HuH-7 (cell line): ENCODE results near the gene TSC22D1.
"Not testable (repeated sequence)": the region's sequence is repeated elsewhere in the genome, so short reads cannot be mapped to it uniquely, and the experiment has no call there.

Experiments
- DNase-seq: peaks from one replicate; pipeline ENCODE4 v3.0.0; 2011; ENCODE audit warnings: low spot score

The TSC22D1 gene

DNA sequence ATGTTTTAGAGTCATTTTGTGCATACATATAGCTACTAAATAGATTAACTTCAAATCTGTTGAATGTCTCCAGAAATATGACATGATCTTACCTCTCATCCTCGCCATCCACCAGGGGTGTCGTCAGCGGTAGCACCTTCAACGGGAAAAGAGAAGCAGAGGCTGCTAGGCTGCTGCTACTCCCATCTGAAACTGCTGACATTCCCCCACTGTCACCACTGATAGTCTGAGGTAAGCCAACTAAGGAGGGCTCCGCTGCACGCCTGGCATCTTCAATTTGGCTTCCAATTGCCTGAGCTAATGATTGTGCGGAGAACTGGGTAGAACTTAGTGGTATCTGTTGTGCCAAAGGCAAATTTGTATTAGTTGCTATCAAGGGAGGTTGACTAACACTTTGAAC, 3.1 kb downstream of the TSC22D1 start:
- no peak for DNase-seq

DNA sequence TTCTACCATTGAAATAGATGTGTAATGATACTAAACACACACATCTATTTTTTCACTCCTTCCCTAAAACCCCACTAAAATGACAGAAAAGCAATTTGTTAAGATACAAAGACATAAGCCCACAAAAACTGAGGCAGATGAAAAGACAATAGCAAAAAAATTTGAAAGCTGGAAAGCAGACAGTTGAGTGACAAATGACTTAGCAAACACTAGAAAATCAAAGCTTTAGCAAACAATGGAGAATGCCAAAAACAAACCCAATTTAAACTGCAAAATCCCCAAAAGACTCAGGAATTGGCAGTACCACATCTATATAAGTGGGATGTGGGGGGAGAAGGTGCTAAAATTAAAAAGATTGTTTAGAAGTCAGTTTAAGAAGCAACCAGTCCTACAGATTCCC, 9.5 kb downstream of the TSC22D1 start:
- no peak for DNase-seq

GRCh38 chr13:44565881-44566280, 10.2 kb downstream of the TSC22D1 start:
- no peak for DNase-seq

- no peak for DNase-seq
Measured at GRCh38 chr13:44564936-44565335, 11.2 kb downstream of the TSC22D1 start.

DNA sequence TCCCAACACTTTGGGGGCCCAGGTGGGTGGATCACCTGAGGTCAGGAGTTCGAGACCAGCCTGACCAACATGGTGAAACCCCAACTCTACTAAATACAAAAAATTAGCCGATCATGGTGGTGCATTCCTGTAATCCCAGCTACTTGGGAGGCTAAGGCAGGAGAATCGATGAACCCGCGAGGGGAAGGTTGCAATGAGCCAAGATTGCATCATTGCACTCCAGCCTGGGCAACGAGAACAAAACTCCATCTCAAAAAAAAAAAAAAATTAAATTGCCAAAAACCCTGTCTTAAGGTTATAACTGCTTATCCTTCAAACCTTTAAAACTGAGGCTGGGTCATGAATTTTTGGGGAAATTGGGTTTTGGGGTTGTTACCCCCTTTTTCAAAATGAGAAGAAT, 13.3 kb downstream of the TSC22D1 start:
- not testable (repeated sequence) for DNase-seq

- no peak for DNase-seq
Measured at GRCh38 chr13:44561351-44561750, 14.8 kb downstream of the TSC22D1 start.

DNA sequence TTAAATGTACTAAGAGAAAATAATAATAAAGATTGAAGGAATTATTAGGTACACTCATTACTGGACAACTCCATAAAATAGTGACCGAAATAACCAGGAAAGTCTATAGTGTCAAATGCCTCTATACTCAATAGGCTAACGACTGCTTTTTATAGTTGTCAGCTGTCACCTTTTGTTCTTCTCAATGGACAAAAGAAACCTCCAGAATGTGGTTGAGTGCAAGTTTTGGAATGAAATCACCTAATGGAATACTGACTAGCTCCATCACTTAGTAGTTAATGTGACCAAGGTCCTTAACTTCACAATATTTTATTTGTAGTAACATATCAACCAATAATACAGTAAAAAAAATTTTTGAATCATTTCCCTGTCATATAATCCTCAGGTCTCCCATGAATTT, 18.1 kb downstream of the TSC22D1 start:
- DNase-seq: no peak

GRCh38 chr13:44555207-44555606, 20.9 kb downstream of the TSC22D1 start:
- DNase-seq: no peak

- DNase-seq: no peak
Measured at GRCh38 chr13:44549476-44549875, 26.7 kb downstream of the TSC22D1 start.

GRCh38 chr13:44546164-44546563, 30.0 kb downstream of the TSC22D1 start:
- DNase-seq: no peak

DNA sequence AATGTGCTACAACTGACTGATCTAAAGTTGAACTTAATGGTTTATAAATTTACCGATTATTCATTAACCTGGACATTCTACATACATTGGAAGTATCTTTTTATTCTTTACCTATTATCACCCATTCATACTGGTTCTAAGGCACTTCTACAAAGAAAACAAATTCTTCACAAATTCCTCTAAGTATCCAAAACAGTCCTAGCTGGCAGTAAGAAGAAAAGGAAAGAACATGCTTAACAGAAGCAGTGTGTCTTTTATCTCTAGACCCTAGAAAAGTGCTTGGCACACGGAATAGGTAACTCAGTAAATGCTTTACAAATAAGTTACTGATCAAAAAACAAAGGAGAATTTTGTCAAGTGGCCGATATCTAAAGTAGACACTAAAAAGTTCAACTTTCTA, 32.8 kb downstream of the TSC22D1 start:
- no peak for DNase-seq

DNA sequence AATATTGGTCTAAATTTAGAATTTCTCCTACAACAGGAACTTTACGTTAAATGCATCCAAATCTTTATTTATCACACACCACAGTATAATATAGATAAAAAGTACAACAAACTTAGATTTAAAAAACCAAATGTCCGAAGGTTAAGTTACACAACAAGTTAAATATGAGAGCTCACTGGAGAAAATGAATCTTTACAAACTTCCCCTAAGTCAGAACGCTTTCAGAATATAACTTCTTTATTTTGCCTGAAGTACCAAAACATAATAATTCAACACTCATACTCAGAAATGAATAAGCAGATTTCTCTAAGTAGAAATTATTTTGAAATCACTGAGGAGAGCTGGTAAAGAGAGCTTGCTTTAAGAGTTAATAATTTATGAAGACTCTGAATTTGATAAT, 33.8 kb downstream of the TSC22D1 start:
- DNase-seq: no peak

DNA sequence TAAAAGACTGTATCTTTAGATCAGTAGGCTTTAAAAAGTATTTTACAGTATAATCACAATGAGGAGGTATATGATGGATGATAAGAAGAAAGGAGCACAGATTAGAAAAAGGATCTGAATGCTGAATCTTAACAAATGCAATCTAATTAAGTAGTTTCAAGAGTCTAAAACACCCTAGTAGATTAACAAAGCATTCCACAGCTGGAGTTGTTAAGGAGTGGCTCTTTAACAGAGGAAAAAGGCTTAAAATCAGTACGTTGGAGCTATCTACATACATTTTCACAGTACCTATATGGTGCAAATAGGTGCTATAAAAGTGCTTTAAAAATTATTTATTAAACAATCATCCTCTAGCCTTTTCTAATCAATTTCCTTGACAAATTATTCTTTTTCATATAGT, 34.5 kb downstream of the TSC22D1 start:
- no peak for DNase-seq

GRCh38 chr13:44540761-44541434, 35.2 kb downstream of the TSC22D1 start:
- no peak for DNase-seq

DNA sequence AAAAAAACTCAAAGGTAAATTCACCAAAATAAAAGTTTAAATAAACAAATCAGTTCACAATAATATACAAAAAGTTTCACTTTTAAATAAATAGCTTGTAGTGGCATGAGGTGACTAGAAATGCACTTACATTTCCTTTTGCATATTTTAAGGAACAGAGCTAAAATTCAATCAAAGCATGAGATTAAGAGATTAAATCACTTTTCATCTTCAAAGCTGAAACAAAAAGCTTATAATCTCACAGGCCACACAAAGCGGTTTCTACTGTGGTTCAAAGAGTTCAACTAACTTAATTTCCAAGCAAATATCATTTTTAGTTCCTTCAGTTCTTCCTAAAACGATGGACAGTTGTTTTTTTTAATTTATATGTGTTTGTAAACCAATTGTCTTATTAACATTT, 38.9 kb downstream of the TSC22D1 start:
- DNase-seq: no peak

DNA sequence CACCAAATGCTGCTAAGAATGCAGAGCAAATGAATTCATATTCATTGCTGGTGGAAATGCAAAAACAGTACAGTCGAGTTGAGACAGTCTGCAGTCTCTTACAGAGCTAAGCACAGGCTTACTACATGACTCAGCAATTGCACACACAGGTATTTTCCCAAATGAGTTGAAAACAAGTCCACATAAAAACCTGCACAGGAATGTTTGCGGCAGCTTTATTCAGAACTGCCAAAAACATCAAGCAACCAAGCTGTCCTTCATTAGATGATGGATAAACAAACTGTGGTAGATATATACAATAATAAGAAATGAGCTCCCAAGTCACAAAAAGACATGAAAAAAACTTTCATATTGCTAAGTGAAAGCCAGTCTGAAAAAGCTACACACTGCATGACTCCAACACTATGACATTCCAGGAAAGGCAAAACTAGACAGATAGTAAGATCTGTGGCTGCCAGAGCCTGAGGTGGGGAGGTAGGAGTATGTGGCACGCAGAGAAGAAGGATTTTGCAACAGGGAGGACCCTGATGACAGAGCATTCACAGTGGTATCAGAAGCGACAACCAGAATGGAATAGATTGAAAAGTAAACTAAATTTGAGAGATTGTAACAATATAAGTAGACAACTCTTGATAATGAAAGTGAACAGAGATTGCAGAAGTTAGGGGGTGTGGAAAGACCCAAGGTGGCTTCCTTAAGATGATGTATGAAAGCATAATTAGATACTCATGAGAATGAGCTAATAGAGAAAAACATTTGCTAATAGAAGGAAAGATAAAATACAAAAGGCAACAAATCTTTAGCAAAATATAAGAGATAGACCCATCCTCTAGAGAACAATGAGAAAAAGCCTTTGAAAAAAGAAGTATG, 52.7 kb downstream of the TSC22D1 start:
- DNase-seq: peak; percentile 17

- DNase-seq: no peak
Measured at GRCh38 chr13:44519642-44520041, 56.5 kb downstream of the TSC22D1 start.

DNA sequence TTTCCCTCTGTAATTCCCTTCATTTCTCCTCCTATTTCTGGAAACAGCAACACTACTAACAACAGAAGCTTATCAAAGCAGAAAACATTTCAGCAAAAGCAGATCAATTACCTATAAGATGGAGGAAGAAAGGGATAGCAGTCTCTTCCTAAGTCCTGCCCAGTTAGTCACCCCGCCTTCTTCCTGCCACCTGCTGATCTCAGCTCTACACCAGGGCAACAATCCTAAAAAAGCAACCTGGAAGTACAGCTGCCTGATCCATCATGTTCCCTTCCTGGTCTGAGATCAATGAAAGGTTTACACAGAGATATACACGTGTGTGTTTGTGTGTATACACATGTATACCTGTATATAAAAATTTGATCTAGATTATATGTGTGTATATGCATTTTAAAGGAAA, 59.4 kb downstream of the TSC22D1 start:
- no peak for DNase-seq

- no peak for DNase-seq
Measured at GRCh38 chr13:44514278-44514677, 61.9 kb downstream of the TSC22D1 start.

- DNase-seq: not testable (repeated sequence)
Measured at GRCh38 chr13:44509853-44510252, 66.3 kb downstream of the TSC22D1 start.

DNA sequence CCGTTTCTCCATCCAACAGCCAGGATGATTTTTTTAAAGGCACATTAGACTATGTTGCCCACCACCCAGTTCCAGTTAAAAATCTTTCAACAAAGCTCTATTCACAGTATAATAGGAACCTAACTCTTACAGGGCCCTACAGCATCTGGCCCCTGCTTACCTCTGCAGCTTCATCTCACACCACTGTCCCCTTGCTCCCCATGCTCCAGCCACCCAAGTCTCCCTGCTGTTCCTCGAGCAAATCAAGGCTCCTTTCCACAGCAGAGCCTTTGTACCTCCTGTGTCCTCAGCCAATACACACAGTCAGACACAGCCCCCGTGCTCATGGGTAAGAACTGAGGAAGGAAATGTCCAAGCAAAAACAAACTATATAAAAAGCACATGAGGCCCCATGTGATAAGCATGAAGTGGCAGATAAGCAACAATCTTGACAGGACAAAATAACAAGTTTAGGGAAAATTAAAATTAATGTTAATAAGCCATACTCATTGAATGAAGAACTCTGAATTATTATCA, 67.5 kb downstream of the TSC22D1 start:
- no peak for DNase-seq

DNA sequence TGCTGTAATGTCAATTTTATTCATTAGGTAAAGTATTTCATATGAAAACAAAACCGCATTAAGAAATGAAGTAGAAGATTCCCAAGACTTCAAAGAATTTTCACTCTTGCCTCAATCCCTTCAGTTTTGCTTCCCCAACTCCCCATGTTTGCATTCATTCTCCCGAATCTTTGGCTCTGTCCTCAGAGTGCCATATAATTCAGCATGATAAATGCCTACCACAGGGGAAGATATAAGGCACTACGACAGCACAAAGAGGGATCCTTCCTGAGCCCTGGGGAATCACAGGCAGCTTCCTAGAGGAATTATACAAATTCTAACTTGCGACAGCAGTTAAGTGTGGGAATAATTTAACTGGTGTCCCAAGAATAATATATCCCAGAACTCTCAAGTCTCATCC, 68.5 kb downstream of the TSC22D1 start:
- no peak for DNase-seq

DNA sequence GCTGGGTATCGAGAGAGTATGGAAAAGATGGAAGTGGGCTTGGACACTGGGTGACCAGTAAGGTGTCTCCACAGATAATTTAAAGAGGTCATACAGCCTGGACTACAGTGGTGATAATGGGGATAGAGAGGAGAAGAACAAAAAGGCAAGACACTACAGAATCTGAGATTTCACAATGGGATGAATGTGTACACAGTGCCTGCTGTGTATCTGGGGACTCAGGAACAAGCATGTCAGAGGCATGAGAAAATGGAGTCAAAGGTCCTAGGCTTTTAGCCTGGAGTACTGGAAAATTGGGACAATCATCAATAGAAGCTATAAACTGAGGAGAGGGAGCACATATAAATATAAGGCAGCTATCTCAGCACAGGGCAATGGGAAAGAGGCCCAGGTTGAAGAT, 69.4 kb downstream of the TSC22D1 start:
- no peak for DNase-seq
